Measurements from ENCODE around the gene SDK1.
"Not testable (repeated sequence)": the region's sequence is repeated elsewhere in the genome, so short reads cannot be mapped to it uniquely, and the experiment has no call there.

SDK1 gene

GRCh38 chr7:4085937-4086691 is 785.1 kb downstream of the SDK1 start:
- H3K4me3 ChIP-seq (ENCODE audit: low read depth, low read length), result no peak overlapping the region
- no peak for TF ChIP-seq CTCF (IDR thresholded peaks at IDR 0.05; ENCODE audit: low read depth, low read length, missing control alignments)
- in situ Hi-C loops (cut with HindIII; ENCODE audit: low sequenced_read_pairs), result no loop called here
- no peak for DNase-seq (ENCODE audit: low read depth)

GRCh38 chr7:4086723-4087122 is 785.7 kb downstream of the SDK1 start:
- TF ChIP-seq CTCF (IDR thresholded peaks at IDR 0.05; ENCODE audit: low read depth, low read length, missing control alignments), result no peak
- in situ Hi-C loops (cut with HindIII; ENCODE audit: low sequenced_read_pairs), result no loop called here
- DNase-seq (ENCODE audit: low read depth), result no peak
- no peak overlapping the region for H3K4me3 ChIP-seq (ENCODE audit: low read depth, low read length)

GRCh38 chr7:4091767-4092166 is 790.7 kb downstream of the SDK1 start:
- DNase-seq (ENCODE audit: low read depth), result no peak

GRCh38 chr7:4093035-4093434 is 792.0 kb downstream of the SDK1 start:
- TF ChIP-seq CTCF (IDR thresholded peaks at IDR 0.05; ENCODE audit: low read depth, low read length, missing control alignments), result no peak
- DNase-seq (ENCODE audit: low read depth), result no peak
- in situ Hi-C loops (cut with HindIII; ENCODE audit: low sequenced_read_pairs), result no loop called here
- no peak overlapping the region for H3K4me3 ChIP-seq (ENCODE audit: low read depth, low read length)

More at GRCh38 chr7:4091767-4092166, 790.7 kb downstream of the SDK1 start:
- in situ Hi-C loops (cut with HindIII; ENCODE audit: low sequenced_read_pairs), result no loop called here
- no peak overlapping the region for H3K4me3 ChIP-seq (ENCODE audit: low read depth, low read length)
- TF ChIP-seq CTCF (IDR thresholded peaks at IDR 0.05; ENCODE audit: low read depth, low read length, missing control alignments), result no peak

- in situ Hi-C loops (cut with HindIII; ENCODE audit: low sequenced_read_pairs), result no loop called here
- DNase-seq (ENCODE audit: low read depth), result no peak
- no peak for TF ChIP-seq CTCF (IDR thresholded peaks at IDR 0.05; ENCODE audit: low read depth, low read length, missing control alignments)
- no peak overlapping the region for H3K4me3 ChIP-seq (ENCODE audit: low read depth, low read length)
These were observed 792.4 kb downstream of the SDK1 start for GRCh38 chr7:4093483-4093882.

- in situ Hi-C loops (cut with HindIII; ENCODE audit: low sequenced_read_pairs); DNase-seq (ENCODE audit: low read depth); H3K4me3 ChIP-seq (ENCODE audit: low read depth, low read length): not testable (repeated sequence)
These were observed 793.1 kb downstream of the SDK1 start for GRCh38 chr7:4094158-4094557.

GRCh38 chr7:4097001-4097609 is 796.1 kb downstream of the SDK1 start:
- in situ Hi-C loops (cut with HindIII; ENCODE audit: low sequenced_read_pairs), result no loop called here
- DNase-seq (ENCODE audit: low read depth), result no peak
- no peak for TF ChIP-seq CTCF (IDR thresholded peaks at IDR 0.05; ENCODE audit: low read depth, low read length, missing control alignments)
- no peak overlapping the region for H3K4me3 ChIP-seq (ENCODE audit: low read depth, low read length)

All from astrocyte of the cerebellum (primary cell).